Common myeloid progenitor, CD34-positive (primary cell): ENCODE data around the gene APOL4.

ENCODE experiments used
- CTCF ChIA-PET: fragments of 350-600 bp; sonication (Branson Sonifier 250); formaldehyde crosslinking; loops from one replicate; lab custom pipeline; 2021; ENCODE audit warnings: antibody characterized with exemption; lab: Charles Lee
- POLR2A ChIA-PET: fragments of 350-600 bp; sonication (Branson Sonifier 250); formaldehyde crosslinking; loops from one replicate; lab custom pipeline; 2021; ENCODE audit warnings: antibody characterized with exemption; lab: Charles Lee
- DNase-seq, 3 donors: peaks; one replicate each; pipeline versions ENCODE4 v3.0.0 to v3.0.0-alpha.2; 2013
- H3K27ac ChIP-seq, 2 experiments: 1 replicate in 1 of 2; 2 replicates in 1 of 2; pipeline ENCODE4 v1.7.0; 2013; ENCODE audit warnings: inconsistent platforms in 2 of 2, low read length in 2 of 2, mild to moderate bottlenecking in 2 of 2, low read depth in 1 of 2, moderate library complexity in 1 of 2; ENCODE audit not compliant: severe bottlenecking in 2 of 2, insufficient read depth in 1 of 2, poor library complexity in 1 of 2
- H3K27me3 ChIP-seq, 5 experiments: replicated peaks in 2 of 5; 1 replicate in 3 of 5; 2 replicates in 2 of 5; pipeline versions ENCODE4 v1.6.1 to v1.7.0; 2013; ENCODE audit warnings: low read length in 4 of 5, mild to moderate bottlenecking in 2 of 5, moderate library complexity in 2 of 5, inconsistent platforms in 1 of 5; ENCODE audit not compliant: insufficient read depth in 5 of 5, control insufficient read depth in 4 of 5
- H3K36me3 ChIP-seq, 4 experiments: 1 replicate in 2 of 4; 2 replicates in 2 of 4; pipeline versions ENCODE4 v1.6.1 to v1.7.0; 2013; ENCODE audit warnings: low read length in 3 of 4, control low read depth in 1 of 4, mild to moderate bottlenecking in 1 of 4; ENCODE audit not compliant: control insufficient read depth in 4 of 4, insufficient read depth in 4 of 4
- H3K4me1 ChIP-seq, 4 experiments: 1 replicate in 3 of 4; 2 replicates in 1 of 4; pipeline versions ENCODE4 v1.6.1 to v1.7.1; 2013; ENCODE audit warnings: low read length in 3 of 4, mild to moderate bottlenecking in 3 of 4, control low read depth in 1 of 4, inconsistent platforms in 1 of 4, moderate library complexity in 1 of 4; ENCODE audit not compliant: control insufficient read depth in 4 of 4, insufficient read depth in 4 of 4; ENCODE audit errors: control extremely low read depth in 1 of 4
- H3K4me3 ChIP-seq, 7 experiments: 1 replicate in 4 of 7; 2 replicates in 3 of 7; pipeline versions ENCODE4 v1.5.1 to v1.7.0; 2013; ENCODE audit warnings: mild to moderate bottlenecking in 7 of 7, low read length in 6 of 7, moderate library complexity in 6 of 7, inconsistent platforms in 2 of 7, low read depth in 2 of 7, control low read depth in 1 of 7; ENCODE audit not compliant: insufficient read depth in 4 of 7, control insufficient read depth in 1 of 7; ENCODE audit errors: extremely low read depth in 1 of 7
- H3K9me3 ChIP-seq, 5 experiments: 1 replicate in 4 of 5; 2 replicates in 1 of 5; pipeline versions ENCODE4 v1.6.1 to v1.7.1; 2013; ENCODE audit warnings: low read length in 4 of 5, mild to moderate bottlenecking in 2 of 5, inconsistent platforms in 1 of 5, low read depth in 1 of 5, moderate library complexity in 1 of 5; ENCODE audit not compliant: control insufficient read depth in 4 of 5, insufficient read depth in 2 of 5; ENCODE audit errors: control extremely low read depth in 1 of 5
- WGBS: methylation state at CpG from one replicate; pipeline ENCODE4 v1.1.5; 2013; ENCODE audit not compliant: insufficient coverage; 5-methylcytosine and 5-hydroxymethylcytosine counted together

Gene APOL4

GRCh38 chr22:36226189-36226588 is 24.6 kb upstream of the APOL4 start:
- ChIA-PET CTCF (interaction anchor here (1.3 to 3.9 kb wide), 7 partner anchors 9 to 31 kb away, joined by 3 to 29 read pairs (median 5); partner anchors contain the start of genes APOL1 and APOL2), POLR2A (no interaction called here)
- no peaks in the 10 kb centered on the region for H3K4me1 ChIP-seq
- WGBS: 98% methylated on average over 5 of the region's 5 CpGs
- DNase-seq: no peak
- peaks cover 5 to 36% (median 19%) of the 10 kb centered on the region in 4 experiments for H3K36me3 ChIP-seq
- no peak overlapping the region for H3K4me3 ChIP-seq
- no peak overlapping the region for H3K27ac ChIP-seq
- no peaks in the 10 kb centered on the region for H3K27me3 ChIP-seq
- no peaks in the 10 kb centered on the region for H3K9me3 ChIP-seq

GRCh38 chr22:36225333-36225922 is 23.8 kb upstream of the APOL4 start:
- no peak for DNase-seq
- Histone ChIP-seq H3K4me1 (no peaks in the 10 kb centered on the region), H3K36me3 (peaks cover 5 to 29% (median 16%) of the 10 kb centered on the region in 4 experiments), H3K27me3 (no peaks in the 10 kb centered on the region), H3K27ac (no peak overlapping the region), H3K4me3 (no peak overlapping the region), H3K9me3 (no peaks in the 10 kb centered on the region)
- 92% methylated on average over 8 of the region's 9 CpGs for WGBS
- CTCF ChIA-PET: interaction anchor here (1.0 to 3.9 kb wide), 6 partner anchors 11 to 52 kb away, joined by 3 to 29 read pairs (median 5); partner anchors contain the start of gene APOL2
- POLR2A ChIA-PET: no interaction called here

- Histone ChIP-seq H3K36me3 (peaks cover 2 to 19% (median 12%) of the 10 kb centered on the region in 4 experiments), H3K4me3 (no peak overlapping the region), H3K9me3 (no peaks in the 10 kb centered on the region), H3K27me3 (no peaks in the 10 kb centered on the region), H3K27ac (no peak overlapping the region), H3K4me1 (no peaks in the 10 kb centered on the region)
- 87% methylated on average over 1 of the region's 4 CpGs for WGBS
- no peak for DNase-seq
- CTCF ChIA-PET: interaction anchor here (1.0 kb wide), 1 partner anchor 44 kb away, joined by 5 read pairs; no protein-coding TSS in a partner anchor
- POLR2A ChIA-PET: no interaction called here
Measured at GRCh38 chr22:36224245-36224644, 22.6 kb upstream of the APOL4 start.

GRCh38 chr22:36223504-36223903 is 21.9 kb upstream of the APOL4 start:
- no peaks in the 10 kb centered on the region for H3K27me3 ChIP-seq
- no peak overlapping the region for H3K27ac ChIP-seq
- DNase-seq: no peak
- POLR2A ChIA-PET: no interaction called here
- H3K4me1 ChIP-seq: no peaks in the 10 kb centered on the region
- no peak overlapping the region for H3K4me3 ChIP-seq
- no peaks in the 10 kb centered on the region for H3K9me3 ChIP-seq
- CTCF ChIA-PET: interaction anchor here (0.9 to 2.8 kb wide), 7 partner anchors 9 to 51 kb away, joined by 3 to 12 read pairs (median 3); partner anchors contain the start of gene APOL2
- WGBS: 97% methylated on average over 8 of the region's 8 CpGs
- peaks cover 2 to 13% (median 9%) of the 10 kb centered on the region in 4 experiments for H3K36me3 ChIP-seq

- Histone ChIP-seq H3K9me3 (no peaks in the 10 kb centered on the region), H3K27me3 (no peaks in the 10 kb centered on the region), H3K4me3 (no peak overlapping the region), H3K4me1 (no peaks in the 10 kb centered on the region), H3K36me3 (peaks cover 2 to 8% (median 8%) of the 10 kb centered on the region in 4 experiments), H3K27ac (no peak overlapping the region)
- CTCF ChIA-PET: interaction anchor here (0.9 to 3.4 kb wide), 8 partner anchors 10 to 51 kb away, joined by 3 to 13 read pairs (median 6); partner anchors contain the start of genes APOL2 and APOL4
- DNase-seq: no peak
- WGBS: 94% methylated on average over 8 of the region's 9 CpGs
- POLR2A ChIA-PET: no interaction called here
Measured at GRCh38 chr22:36222887-36223450, 21.4 kb upstream of the APOL4 start.

GRCh38 chr22:36221799-36222751 is 20.5 kb upstream of the APOL4 start:
- no peaks in the 10 kb centered on the region for H3K27me3 ChIP-seq
- POLR2A ChIA-PET: no interaction called here
- peak overlapping the region in 1 of 7 experiments; percentile 61 for H3K4me3 ChIP-seq
- CTCF ChIA-PET: interaction anchor here (0.7 to 3.4 kb wide), 13 partner anchors 9 to 80 kb away, joined by 3 to 13 read pairs (median 3); partner anchors contain the start of genes APOL2 and APOL4
- H3K4me1 ChIP-seq: no peaks in the 10 kb centered on the region
- WGBS: 16% methylated on average over 4 of the region's 7 CpGs
- no peaks in the 10 kb centered on the region for H3K36me3 ChIP-seq
- no peaks in the 10 kb centered on the region for H3K9me3 ChIP-seq
- no peak overlapping the region for H3K27ac ChIP-seq
- DNase-seq: peak; percentile 52 to 59 (median 52)
